ENCODE measurements around the gene ZDHHC17.

DNA sequence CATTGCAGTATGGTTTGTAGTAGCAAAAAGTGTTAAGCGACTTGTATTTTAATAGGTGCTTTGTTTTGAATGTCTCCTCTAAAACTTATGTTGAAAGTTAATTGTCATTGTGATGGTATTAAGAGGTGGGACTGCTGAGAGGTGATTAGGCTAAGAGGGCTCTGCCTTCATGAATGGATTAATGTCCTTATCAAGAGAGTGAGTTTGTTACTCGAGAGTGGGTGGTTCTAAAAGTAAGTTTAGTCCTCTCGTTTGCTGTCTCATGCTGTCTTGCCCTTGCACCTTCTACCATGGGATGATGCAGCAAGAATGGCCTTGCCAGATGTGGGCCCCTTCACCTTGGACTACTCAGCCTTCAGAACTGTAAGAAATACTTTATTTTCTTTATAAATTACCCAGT is 17.4 kb downstream of the ZDHHC17 start:
- TF ChIP-seq, protein P1, sequence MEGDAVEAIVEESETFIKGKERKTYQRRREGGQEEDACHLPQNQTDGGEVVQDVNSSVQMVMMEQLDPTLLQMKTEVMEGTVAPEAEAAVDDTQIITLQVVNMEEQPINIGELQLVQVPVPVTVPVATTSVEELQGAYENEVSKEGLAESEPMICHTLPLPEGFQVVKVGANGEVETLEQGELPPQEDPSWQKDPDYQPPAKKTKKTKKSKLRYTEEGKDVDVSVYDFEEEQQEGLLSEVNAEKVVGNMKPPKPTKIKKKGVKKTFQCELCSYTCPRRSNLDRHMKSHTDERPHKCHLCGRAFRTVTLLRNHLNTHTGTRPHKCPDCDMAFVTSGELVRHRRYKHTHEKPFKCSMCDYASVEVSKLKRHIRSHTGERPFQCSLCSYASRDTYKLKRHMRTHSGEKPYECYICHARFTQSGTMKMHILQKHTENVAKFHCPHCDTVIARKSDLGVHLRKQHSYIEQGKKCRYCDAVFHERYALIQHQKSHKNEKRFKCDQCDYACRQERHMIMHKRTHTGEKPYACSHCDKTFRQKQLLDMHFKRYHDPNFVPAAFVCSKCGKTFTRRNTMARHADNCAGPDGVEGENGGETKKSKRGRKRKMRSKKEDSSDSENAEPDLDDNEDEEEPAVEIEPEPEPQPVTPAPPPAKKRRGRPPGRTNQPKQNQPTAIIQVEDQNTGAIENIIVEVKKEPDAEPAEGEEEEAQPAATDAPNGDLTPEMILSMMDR (IDR thresholded peaks at IDR 0.05), result no peak
- no peak for TF ChIP-seq POLR2A (IDR thresholded peaks at IDR 0.05)
- TF ChIP-seq EP300 (IDR thresholded peaks at IDR 0.05), result no peak

All from tibial nerve (tissue), 4 donors.